Fibroblast of skin of right quadriceps (primary cell): ENCODE data around the gene PRKN.
"Not testable (repeated sequence)": the region's sequence is repeated elsewhere in the genome, so short reads cannot be mapped to it uniquely, and the experiment has no call there.

Source experiments
- DNase-seq: peaks from one replicate; pipeline ENCODE4 v3.0.0-alpha.2; 2013

PRKN gene

GRCh38 chr6:161940519-161940918 lies 787.0 kb downstream of the PRKN start:
- DNase-seq, result no peak

- DNase-seq, result no peak
Observed at GRCh38 chr6:161926324-161926723, 801.2 kb downstream of the PRKN start.

GRCh38 chr6:161924516-161925116 lies 803.0 kb downstream of the PRKN start:
- no peak for DNase-seq

GRCh38 chr6:161922631-161923119 lies 804.9 kb downstream of the PRKN start:
- peak; percentile 63 for DNase-seq

- DNase-seq, result no peak
Observed at GRCh38 chr6:161921602-161922395, 805.8 kb downstream of the PRKN start.

GRCh38 chr6:161919691-161920090 lies 807.9 kb downstream of the PRKN start:
- peak; percentile 53 for DNase-seq

GRCh38 chr6:161918628-161919205 lies 808.8 kb downstream of the PRKN start:
- DNase-seq, result no peak

GRCh38 chr6:161918109-161918531 lies 809.4 kb downstream of the PRKN start:
- peak; percentile 68 for DNase-seq

- DNase-seq, result peak; percentile 33
Observed at GRCh38 chr6:161917645-161918044, 809.9 kb downstream of the PRKN start.

GRCh38 chr6:161915456-161915964 lies 812.1 kb downstream of the PRKN start:
- no peak for DNase-seq

GRCh38 chr6:161908872-161909271 lies 818.7 kb downstream of the PRKN start:
- DNase-seq, result no peak

GRCh38 chr6:161906571-161906970 lies 821.0 kb downstream of the PRKN start:
- DNase-seq, result no peak

- DNase-seq, result no peak
Observed at GRCh38 chr6:161903584-161904212, 823.9 kb downstream of the PRKN start.

GRCh38 chr6:161901740-161902426 lies 825.7 kb downstream of the PRKN start:
- no peak for DNase-seq

- DNase-seq, result no peak
Observed at GRCh38 chr6:161894436-161894835, 833.1 kb downstream of the PRKN start.

GRCh38 chr6:161891542-161891941 lies 836.0 kb downstream of the PRKN start:
- no peak for DNase-seq

GRCh38 chr6:161890832-161891297 lies 836.7 kb downstream of the PRKN start:
- no peak for DNase-seq

- DNase-seq, result no peak
Observed at GRCh38 chr6:161890133-161890831, 837.3 kb downstream of the PRKN start.

- no peak for DNase-seq
Observed at GRCh38 chr6:161889324-161889723, 838.2 kb downstream of the PRKN start.

- not testable (repeated sequence) for DNase-seq
Observed at GRCh38 chr6:161886545-161886944, 841.0 kb downstream of the PRKN start.

GRCh38 chr6:161884782-161885181 lies 842.8 kb downstream of the PRKN start:
- DNase-seq, result no peak
